Keratinocyte (primary cell): Measurements from ENCODE around the gene DNAJB4. TPM values are rescaled to one million over a fixed set of nuclear protein-coding genes. Genes with fewer than 3 reads are reported as not detected.

Source experiments
- DNase-seq: peaks from one replicate; pipeline ENCODE4 v3.0.0-alpha.2; 2011; ENCODE audit warnings: low read depth, missing footprints, low spot score
- FAIRE-seq: peaks from 2 replicates; lab custom pipeline; 2011; peaks lifted over from hg19 to GRCh38; lab: Jason Lieb, UNC
- H2AFZ ChIP-seq: 2 replicates; pipeline ENCODE4 v1.6.0; 2012; ENCODE audit warnings: low read length, control low read depth, inconsistent platforms; ENCODE audit not compliant: control insufficient read depth
- H3K27ac ChIP-seq: 2 replicates; pipeline ENCODE4 v1.5.1; 2011; ENCODE audit warnings: low read length; ENCODE audit not compliant: control insufficient read depth, insufficient read depth
- H3K27me3 ChIP-seq: 3 replicates; pipeline ENCODE4 v1.6.0; 2011; ENCODE audit warnings: low read length; ENCODE audit not compliant: control insufficient read depth, insufficient read depth; ENCODE audit errors: extremely low read depth
- H3K36me3 ChIP-seq, 2 experiments: 2 replicates in 1 of 2; 3 replicates in 1 of 2; pipeline ENCODE4 v1.5.1; 2011; ENCODE audit warnings: low read length in 2 of 2, mild to moderate bottlenecking in 1 of 2; ENCODE audit not compliant: control insufficient read depth in 2 of 2, insufficient read depth in 2 of 2; ENCODE audit errors: extremely low read depth in 1 of 2
- H3K4me1 ChIP-seq: 3 replicates; pipeline ENCODE4 v1.5.1; 2011; ENCODE audit warnings: low read length; ENCODE audit not compliant: control insufficient read depth, insufficient read depth; ENCODE audit errors: extremely low read depth
- H3K4me2 ChIP-seq: 3 replicates; pipeline ENCODE4 v1.6.0; 2011; ENCODE audit warnings: low read depth, low read length; ENCODE audit not compliant: control insufficient read depth, insufficient read depth; ENCODE audit errors: extremely low read depth
- H3K4me3 ChIP-seq, 3 experiments: fragments of 200-600 bp in 1 of 3; sonication (generic) in 1 of 3; 2 replicates in 2 of 3; 3 replicates in 1 of 3; pipeline ENCODE4 v1.5.1; 2011 to 2016; ENCODE audit warnings: low read length in 3 of 3, mild to moderate bottlenecking in 3 of 3, control low read depth in 2 of 3, inconsistent platforms in 1 of 3, low read depth in 1 of 3, mixed read lengths in 1 of 3, mixed run types in 1 of 3, moderate library complexity in 1 of 3; ENCODE audit not compliant: control insufficient read depth in 2 of 3, insufficient read depth in 2 of 3; ENCODE audit errors: extremely low read depth in 1 of 3
- H3K79me2 ChIP-seq: 2 replicates; pipeline ENCODE4 v1.6.0; 2012; ENCODE audit warnings: low read length; ENCODE audit not compliant: control insufficient read depth, insufficient read depth
- H3K9ac ChIP-seq: 3 replicates; pipeline ENCODE4 v1.6.0; 2011; ENCODE audit warnings: low read length; ENCODE audit not compliant: control insufficient read depth, insufficient read depth; ENCODE audit errors: extremely low read depth
- H3K9me1 ChIP-seq: 3 replicates; pipeline ENCODE4 v1.6.0; 2011; ENCODE audit warnings: low read length; ENCODE audit not compliant: control insufficient read depth, insufficient read depth; ENCODE audit errors: extremely low read depth
- H3K9me3 ChIP-seq: 2 replicates; pipeline ENCODE4 v1.5.1; 2012; ENCODE audit warnings: low read depth, low read length; ENCODE audit not compliant: control insufficient read depth
- H4K20me1 ChIP-seq: 3 replicates; pipeline ENCODE4 v1.6.0; 2011; ENCODE audit warnings: low read length; ENCODE audit not compliant: control insufficient read depth, insufficient read depth; ENCODE audit errors: extremely low read depth
- EZH2 ChIP-seq: IDR thresholded peaks from one replicate; pipeline ENCODE4 v1.6.1; 2012; ENCODE audit warnings: inconsistent platforms, mild to moderate bottlenecking, low read length, moderate library complexity
- dilution Hi-C: fragments of 300-500 bp; cut with MboI; formaldehyde crosslinking; loops from one replicate; pipeline ENCODE4 v1.7.0; 2020; ENCODE audit warnings: low sequenced_read_pairs; ENCODE audit not compliant: extremely low pct_ligation_motif_present
- polyA plus RNA-seq, 5 experiments: library from polyadenylated mRNA; depleted of rRNA in 3 of 5; stranded (reverse) in 3 of 5; stranded (forward) in 1 of 5; unstranded in 1 of 5; fragments of >200 nt; gene quantifications; 1 replicate in 1 of 5; 2 replicates in 3 of 5; 3 replicates in 1 of 5; pipeline versions ENCODE4 v1.2.1 to v1.2.3, GENCODE V29; 2011 to 2012; ENCODE audit warnings: missing spikeins in 2 of 5, low read depth in 1 of 5, low replicate concordance in 1 of 5
- TF ChIP-seq, protein P1 (sequence below), 3 experiments: IDR thresholded peaks in 1 of 3; conservative IDR thresholded peaks in 1 of 3; optimal IDR thresholded peaks in 1 of 3; 2 replicates in 2 of 3; 3 replicates in 1 of 3; pipeline versions ENCODE3 to v1.5.1; 2011; ENCODE audit warnings: low read length in 3 of 3, mild to moderate bottlenecking in 3 of 3, moderate library complexity in 2 of 3, control low read depth in 1 of 3, inconsistent platforms in 1 of 3; ENCODE audit not compliant: insufficient read depth in 2 of 3; ENCODE audit errors: extremely low read depth in 1 of 3

Gene DNAJB4
- polyA plus RNA-seq, 1 donor (not counting 4 experiments of a cell fraction or from before 2014, with no cell fraction given), result 30.9 TPM

- Histone ChIP-seq H3K79me2 (peaks cover 18% of the 10 kb centered on the region), H4K20me1 (no peaks in the 10 kb centered on the region), H3K27me3 (no peaks in the 10 kb centered on the region), H3K36me3 (no peaks in the 10 kb centered on the region), H3K4me3 (peak overlapping the region; percentile 53 to 76 (median 67)), H3K9ac (peak overlapping the region; percentile 88), H3K9me3 (no peaks in the 10 kb centered on the region), H3K4me2 (peak overlapping the region; percentile 89), H3K9me1 (no peaks in the 10 kb centered on the region), H2AFZ (no peak overlapping the region), H3K27ac (peak overlapping the region; percentile 99), H3K4me1 (peaks cover 13% of the 10 kb centered on the region)
- DNase-seq (peak; percentile 21), FAIRE-seq (peak; percentile 59)
- dilution Hi-C loops, result no loop called here
- TF ChIP-seq EZH2, result no peak
- TF ChIP-seq, protein P1, sequence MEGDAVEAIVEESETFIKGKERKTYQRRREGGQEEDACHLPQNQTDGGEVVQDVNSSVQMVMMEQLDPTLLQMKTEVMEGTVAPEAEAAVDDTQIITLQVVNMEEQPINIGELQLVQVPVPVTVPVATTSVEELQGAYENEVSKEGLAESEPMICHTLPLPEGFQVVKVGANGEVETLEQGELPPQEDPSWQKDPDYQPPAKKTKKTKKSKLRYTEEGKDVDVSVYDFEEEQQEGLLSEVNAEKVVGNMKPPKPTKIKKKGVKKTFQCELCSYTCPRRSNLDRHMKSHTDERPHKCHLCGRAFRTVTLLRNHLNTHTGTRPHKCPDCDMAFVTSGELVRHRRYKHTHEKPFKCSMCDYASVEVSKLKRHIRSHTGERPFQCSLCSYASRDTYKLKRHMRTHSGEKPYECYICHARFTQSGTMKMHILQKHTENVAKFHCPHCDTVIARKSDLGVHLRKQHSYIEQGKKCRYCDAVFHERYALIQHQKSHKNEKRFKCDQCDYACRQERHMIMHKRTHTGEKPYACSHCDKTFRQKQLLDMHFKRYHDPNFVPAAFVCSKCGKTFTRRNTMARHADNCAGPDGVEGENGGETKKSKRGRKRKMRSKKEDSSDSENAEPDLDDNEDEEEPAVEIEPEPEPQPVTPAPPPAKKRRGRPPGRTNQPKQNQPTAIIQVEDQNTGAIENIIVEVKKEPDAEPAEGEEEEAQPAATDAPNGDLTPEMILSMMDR (optimal IDR thresholded peaks at IDR 0.05 in 1 of 3, IDR thresholded peaks at IDR 0.05 in 1 of 3, conservative IDR thresholded peaks at IDR 0.05 in 1 of 3; ENCODE audit: extremely low read depth in 1 of 3, insufficient read depth in 2 of 3, low read length in 3 of 3), result no peak
These were observed 1.0 kb downstream of the DNAJB4 start for GRCh38 chr1:78005755-78006154.

- dilution Hi-C loops, result no loop called here
- Histone ChIP-seq H3K9me3 (no peaks in the 10 kb centered on the region), H2AFZ (no peak overlapping the region), H3K9me1 (no peaks in the 10 kb centered on the region), H3K79me2 (peaks cover 18% of the 10 kb centered on the region), H3K9ac (no peak overlapping the region), H4K20me1 (no peaks in the 10 kb centered on the region), H3K4me3 (peak overlapping the region in 2 of 3 experiments; percentile 53 to 67), H3K4me1 (peaks cover 13% of the 10 kb centered on the region), H3K27ac (no peak overlapping the region), H3K4me2 (peak overlapping the region; percentile 89), H3K36me3 (no peaks in the 10 kb centered on the region), H3K27me3 (no peaks in the 10 kb centered on the region)
- DNase-seq (no peak), FAIRE-seq (no peak)
- no peak for TF ChIP-seq EZH2
- TF ChIP-seq, protein P1 (optimal IDR thresholded peaks at IDR 0.05 in 1 of 3, IDR thresholded peaks at IDR 0.05 in 1 of 3, conservative IDR thresholded peaks at IDR 0.05 in 1 of 3; ENCODE audit: extremely low read depth in 1 of 3, insufficient read depth in 2 of 3, low read length in 3 of 3), result no peak
These were observed 1.8 kb downstream of the DNAJB4 start for GRCh38 chr1:78006521-78006920.
